IPS DF 6.9 (cell line): ENCODE data around the gene TTC27.

Source experiments
- DNase-seq: peaks from one replicate; pipeline ENCODE4 v3.0.0-alpha.2; 2013; ENCODE audit warnings: low read depth, low spot score
- H3K27ac ChIP-seq: one replicate; pipeline ENCODE4 v1.5.1; 2013; ENCODE audit warnings: low read length, control low read depth
- H3K27me3 ChIP-seq: 2 replicates; pipeline ENCODE4 v1.6.1; 2013; ENCODE audit warnings: mild to moderate bottlenecking, low read length; ENCODE audit not compliant: control insufficient read depth, insufficient read depth
- H3K36me3 ChIP-seq: 2 replicates; pipeline ENCODE4 v1.6.1; 2013; ENCODE audit warnings: low read length; ENCODE audit not compliant: control insufficient read depth, insufficient read depth
- H3K4me1 ChIP-seq: 2 replicates; pipeline ENCODE4 v1.6.1; 2013; ENCODE audit warnings: low read length; ENCODE audit not compliant: control insufficient read depth, insufficient read depth
- H3K4me3 ChIP-seq: 2 replicates; pipeline ENCODE4 v1.5.1; 2013; ENCODE audit warnings: mild to moderate bottlenecking, low read length
- H3K9me3 ChIP-seq: 2 replicates; pipeline ENCODE4 v1.6.1; 2013; ENCODE audit warnings: low read length, inconsistent platforms; ENCODE audit not compliant: control insufficient read depth, insufficient read depth
- WGBS: extraction: QIAGEN DNeasy Blood & Tissue Kit; methylation state at CpG from one replicate; pipeline ENCODE4 v1.1.7; 2013; ENCODE audit warnings: mixed read lengths, missing lambda C conversion rate; ENCODE audit not compliant: insufficient read length, insufficient coverage; 5-methylcytosine and 5-hydroxymethylcytosine counted together

Gene TTC27

GRCh38 chr2:32668254-32668653 is 40.4 kb downstream of the TTC27 start:
- DNase-seq, result no peak
- H3K27ac ChIP-seq, result no peak overlapping the region
- H3K4me3 ChIP-seq, result no peak overlapping the region
- no peaks in the 10 kb centered on the region for H3K4me1 ChIP-seq
- no peaks in the 10 kb centered on the region for H3K9me3 ChIP-seq
- 100% methylated on average over 1 of the region's 1 CpG for WGBS
- H3K27me3 ChIP-seq, result no peaks in the 10 kb centered on the region
- no peaks in the 10 kb centered on the region for H3K36me3 ChIP-seq

GRCh38 chr2:32671885-32672533 is 44.2 kb downstream of the TTC27 start:
- H3K36me3 ChIP-seq, result no peaks in the 10 kb centered on the region

GRCh38 chr2:32678825-32679224 is 51.0 kb downstream of the TTC27 start:
- Histone ChIP-seq H3K4me1 (no peaks in the 10 kb centered on the region), H3K36me3 (no peaks in the 10 kb centered on the region), H3K4me3 (no peak overlapping the region), H3K9me3 (no peaks in the 10 kb centered on the region), H3K27ac (no peak overlapping the region), H3K27me3 (no peaks in the 10 kb centered on the region)
- DNase-seq, result no peak

More at GRCh38 chr2:32671885-32672533, 44.2 kb downstream of the TTC27 start:
- DNase-seq, result no peak
- no peak overlapping the region for H3K27ac ChIP-seq
- no CpG with 5 or more reads among the region's 2 CpGs for WGBS
- no peak overlapping the region for H3K4me3 ChIP-seq
- H3K4me1 ChIP-seq, result no peaks in the 10 kb centered on the region
- no peaks in the 10 kb centered on the region for H3K27me3 ChIP-seq
- H3K9me3 ChIP-seq, result no peaks in the 10 kb centered on the region

GRCh38 chr2:32680942-32681341 is 53.1 kb downstream of the TTC27 start:
- no CpG with 5 or more reads among the region's 4 CpGs for WGBS
- no peak for DNase-seq
- Histone ChIP-seq H3K4me1 (no peaks in the 10 kb centered on the region), H3K9me3 (no peaks in the 10 kb centered on the region), H3K27ac (no peak overlapping the region), H3K27me3 (no peaks in the 10 kb centered on the region), H3K4me3 (no peak overlapping the region), H3K36me3 (no peaks in the 10 kb centered on the region)

- no peaks in the 10 kb centered on the region for H3K4me1 ChIP-seq
- WGBS, result no CpG with 5 or more reads among the region's 5 CpGs
- H3K4me3 ChIP-seq, result no peak overlapping the region
Measured at GRCh38 chr2:32683520-32684086, 55.8 kb downstream of the TTC27 start.

GRCh38 chr2:32688541-32688940 is 60.7 kb downstream of the TTC27 start:
- H3K27me3 ChIP-seq, result no peaks in the 10 kb centered on the region
- no peak overlapping the region for H3K27ac ChIP-seq
- H3K4me1 ChIP-seq, result no peaks in the 10 kb centered on the region
- no peak for DNase-seq
- H3K9me3 ChIP-seq, result no peaks in the 10 kb centered on the region
- no peaks in the 10 kb centered on the region for H3K36me3 ChIP-seq
- H3K4me3 ChIP-seq, result no peak overlapping the region

More at GRCh38 chr2:32683520-32684086, 55.8 kb downstream of the TTC27 start:
- Histone ChIP-seq H3K27me3 (no peaks in the 10 kb centered on the region), H3K27ac (no peak overlapping the region), H3K36me3 (no peaks in the 10 kb centered on the region), H3K9me3 (no peaks in the 10 kb centered on the region)
- no peak for DNase-seq

- H3K36me3 ChIP-seq, result no peaks in the 10 kb centered on the region
- no peak overlapping the region for H3K27ac ChIP-seq
- no peak for DNase-seq
- H3K27me3 ChIP-seq, result no peaks in the 10 kb centered on the region
- H3K4me1 ChIP-seq, result no peaks in the 10 kb centered on the region
- no peaks in the 10 kb centered on the region for H3K9me3 ChIP-seq
- H3K4me3 ChIP-seq, result no peak overlapping the region
Measured at GRCh38 chr2:32691678-32692077, 63.8 kb downstream of the TTC27 start.

GRCh38 chr2:32696439-32696838 is 68.6 kb downstream of the TTC27 start:
- no peaks in the 10 kb centered on the region for H3K4me1 ChIP-seq
- no peak overlapping the region for H3K27ac ChIP-seq
- H3K4me3 ChIP-seq, result no peak overlapping the region
- H3K36me3 ChIP-seq, result no peaks in the 10 kb centered on the region
- H3K27me3 ChIP-seq, result no peaks in the 10 kb centered on the region
- no peak for DNase-seq
- WGBS, result no CpG with 5 or more reads among the region's 4 CpGs
- no peaks in the 10 kb centered on the region for H3K9me3 ChIP-seq

GRCh38 chr2:32697156-32697555 is 69.3 kb downstream of the TTC27 start:
- H3K4me3 ChIP-seq, result no peak overlapping the region
- H3K27me3 ChIP-seq, result no peaks in the 10 kb centered on the region
- no peaks in the 10 kb centered on the region for H3K4me1 ChIP-seq
- DNase-seq, result no peak
- no peak overlapping the region for H3K27ac ChIP-seq
- H3K36me3 ChIP-seq, result no peaks in the 10 kb centered on the region
- no peaks in the 10 kb centered on the region for H3K9me3 ChIP-seq

GRCh38 chr2:32699151-32699550 is 71.3 kb downstream of the TTC27 start:
- no peaks in the 10 kb centered on the region for H3K27me3 ChIP-seq
- WGBS, result no CpG with 5 or more reads among the region's 1 CpG
- H3K4me1 ChIP-seq, result no peaks in the 10 kb centered on the region
- H3K27ac ChIP-seq, result no peak overlapping the region
- no peak overlapping the region for H3K4me3 ChIP-seq
- DNase-seq, result no peak
- H3K9me3 ChIP-seq, result no peaks in the 10 kb centered on the region
- H3K36me3 ChIP-seq, result no peaks in the 10 kb centered on the region

- WGBS, result no CpG with 5 or more reads among the region's 5 CpGs
- no peaks in the 10 kb centered on the region for H3K4me1 ChIP-seq
- no peaks in the 10 kb centered on the region for H3K9me3 ChIP-seq
- no peaks in the 10 kb centered on the region for H3K36me3 ChIP-seq
- H3K4me3 ChIP-seq, result no peak overlapping the region
- DNase-seq, result no peak
- H3K27ac ChIP-seq, result no peak overlapping the region
- no peaks in the 10 kb centered on the region for H3K27me3 ChIP-seq
Measured at GRCh38 chr2:32701806-32702205, 74.0 kb downstream of the TTC27 start.
